GM12873 (cell line): ENCODE results near the gene TJP1.

Experiments
- TF ChIP-seq, protein P1 (sequence below): IDR thresholded peaks from 2 replicates; pipeline ENCODE4 v1.5.1; 2012; ENCODE audit warnings: low read depth, mild to moderate bottlenecking, moderate library complexity, low read length, control low read depth; ENCODE audit not compliant: insufficient read depth; ENCODE audit errors: missing control alignments

TJP1 gene

DNA sequence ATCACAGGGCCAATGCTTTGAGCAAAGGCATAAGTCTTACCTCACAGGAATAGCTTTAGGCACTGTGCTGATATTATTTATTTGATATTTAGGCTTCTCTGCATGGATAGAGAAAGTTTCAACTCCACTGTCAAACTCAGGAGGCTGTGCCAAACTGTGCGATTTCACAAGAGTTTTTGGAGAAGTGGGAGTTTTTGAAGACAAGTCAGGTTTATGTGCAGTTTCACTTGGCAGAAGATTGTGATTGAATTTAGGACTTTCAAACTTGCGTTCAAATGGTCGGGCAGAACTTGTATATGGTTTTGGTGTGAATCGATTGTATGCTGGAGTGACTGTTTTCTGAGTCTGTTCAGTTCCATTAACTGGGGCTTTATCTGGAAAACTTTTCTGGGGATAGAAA is 113.7 kb downstream of the TJP1 start:
- TF ChIP-seq, protein P1, sequence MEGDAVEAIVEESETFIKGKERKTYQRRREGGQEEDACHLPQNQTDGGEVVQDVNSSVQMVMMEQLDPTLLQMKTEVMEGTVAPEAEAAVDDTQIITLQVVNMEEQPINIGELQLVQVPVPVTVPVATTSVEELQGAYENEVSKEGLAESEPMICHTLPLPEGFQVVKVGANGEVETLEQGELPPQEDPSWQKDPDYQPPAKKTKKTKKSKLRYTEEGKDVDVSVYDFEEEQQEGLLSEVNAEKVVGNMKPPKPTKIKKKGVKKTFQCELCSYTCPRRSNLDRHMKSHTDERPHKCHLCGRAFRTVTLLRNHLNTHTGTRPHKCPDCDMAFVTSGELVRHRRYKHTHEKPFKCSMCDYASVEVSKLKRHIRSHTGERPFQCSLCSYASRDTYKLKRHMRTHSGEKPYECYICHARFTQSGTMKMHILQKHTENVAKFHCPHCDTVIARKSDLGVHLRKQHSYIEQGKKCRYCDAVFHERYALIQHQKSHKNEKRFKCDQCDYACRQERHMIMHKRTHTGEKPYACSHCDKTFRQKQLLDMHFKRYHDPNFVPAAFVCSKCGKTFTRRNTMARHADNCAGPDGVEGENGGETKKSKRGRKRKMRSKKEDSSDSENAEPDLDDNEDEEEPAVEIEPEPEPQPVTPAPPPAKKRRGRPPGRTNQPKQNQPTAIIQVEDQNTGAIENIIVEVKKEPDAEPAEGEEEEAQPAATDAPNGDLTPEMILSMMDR: no peak

GRCh38 chr15:29704950-29705597 is 117.2 kb downstream of the TJP1 start:
- TF ChIP-seq, protein P1: no peak

DNA sequence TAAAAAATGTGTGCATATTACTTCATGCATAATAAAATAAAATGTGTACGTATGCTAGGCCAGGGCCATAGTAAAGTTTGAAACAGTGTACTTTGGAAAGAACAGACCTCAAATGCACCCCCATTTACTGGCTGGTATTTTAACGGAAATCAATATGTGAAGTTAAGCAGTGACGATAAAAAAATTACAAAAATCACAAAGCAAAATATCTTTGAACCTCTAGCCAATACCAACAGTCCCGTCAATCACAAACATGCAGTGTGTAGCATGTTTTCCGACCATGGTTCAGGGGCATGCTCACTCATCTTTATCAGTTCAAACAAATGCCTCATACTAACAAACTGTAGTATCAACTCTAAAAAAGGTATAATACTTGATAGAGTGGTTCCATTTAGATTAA is 121.1 kb downstream of the TJP1 start:
- TF ChIP-seq, protein P1: no peak

- TF ChIP-seq, protein P1: no peak
Observed at GRCh38 chr15:29700296-29700695, 122.0 kb downstream of the TJP1 start.

GRCh38 chr15:29699791-29700190 is 122.5 kb downstream of the TJP1 start:
- TF ChIP-seq, protein P1: no peak

GRCh38 chr15:29698030-29698701 is 124.1 kb downstream of the TJP1 start:
- TF ChIP-seq, protein P1: no peak

DNA sequence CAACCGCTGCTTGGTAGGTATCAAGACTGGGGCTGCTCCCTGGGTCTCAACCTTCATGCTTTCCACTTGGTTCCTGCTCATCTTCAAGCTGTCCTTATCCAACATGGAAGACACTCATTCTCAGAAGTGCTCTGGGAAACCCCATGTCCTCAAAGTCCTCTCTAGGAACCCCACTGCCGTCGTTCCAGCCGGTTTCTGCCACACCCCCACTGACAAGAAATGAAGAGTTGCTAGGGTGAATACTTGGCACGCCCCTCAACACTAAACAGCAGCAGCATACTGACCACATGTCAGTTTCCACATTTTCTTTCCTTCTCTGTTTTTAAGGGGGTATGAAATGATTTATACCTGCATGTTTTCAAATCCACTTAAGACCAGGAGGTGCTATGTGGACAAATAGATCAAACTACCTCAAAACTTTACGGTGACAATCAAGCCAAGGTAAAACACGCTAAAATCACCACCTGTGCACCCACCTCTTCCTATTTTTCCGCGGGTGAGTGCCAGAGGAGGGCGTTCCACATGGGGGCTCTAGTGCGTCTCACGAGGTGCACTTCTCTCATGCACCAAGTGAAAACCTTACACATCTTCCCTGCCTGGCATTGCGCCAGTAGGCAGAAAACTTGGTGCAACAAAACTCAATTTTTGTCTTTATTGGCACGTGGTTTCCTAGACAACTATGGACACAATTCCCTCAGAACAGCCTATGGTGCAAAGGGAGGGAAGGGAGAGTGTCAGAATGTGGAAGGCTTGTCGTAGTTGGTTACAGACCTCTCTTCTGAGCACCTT is 125.1 kb downstream of the TJP1 start:
- TF ChIP-seq, protein P1: no peak
